SK-N-SH treated with all-trans-retinoic acid at 6 μM for 48 hours (cell line): ENCODE data around the gene STK32A.

ENCODE experiments used
- ARNTL ChIP-seq: fragments of 450-650 bp; formaldehyde crosslinking; IDR thresholded peaks from 2 replicates; pipeline ENCODE4 v1.5.0; 2020; ENCODE audit warnings: low read depth, mild to moderate bottlenecking, moderate library complexity, borderline replicate concordance
- ISL1 ChIP-seq: fragments of 250-450 bp; sonication (Bioruptor Pico); IDR thresholded peaks from 2 replicates; pipeline ENCODE4 v2.1.2; 2022; ENCODE audit warnings: mild to moderate bottlenecking, moderate library complexity
- PPARA ChIP-seq: fragments of 250-450 bp; sonication (Bioruptor Pico); IDR thresholded peaks from 2 replicates; pipeline ENCODE4 v1.5.0; 2020; ENCODE audit warnings: mild to moderate bottlenecking, borderline replicate concordance
- SNAI2 ChIP-seq: fragments of 250-450 bp; sonication (Bioruptor Pico); IDR thresholded peaks from 2 replicates; pipeline ENCODE4 v1.5.0; 2020; ENCODE audit warnings: mild to moderate bottlenecking, moderate library complexity
- ZC3H10 ChIP-seq: fragments of 250-450 bp; sonication (Bioruptor Pico); IDR thresholded peaks from 2 replicates; pipeline ENCODE4 v1.5.1; 2021; ENCODE audit warnings: mild to moderate bottlenecking, moderate library complexity
- ZFP3 ChIP-seq: fragments of 250-450 bp; sonication (Bioruptor Pico); IDR thresholded peaks from 2 replicates; pipeline ENCODE4 v1.5.0; 2020; ENCODE audit warnings: mild to moderate bottlenecking, moderate library complexity
- ZFP30 ChIP-seq: fragments of 450-650 bp; formaldehyde crosslinking; IDR thresholded peaks from 2 replicates; pipeline ENCODE4 v1.5.0; 2022; ENCODE audit warnings: mild to moderate bottlenecking, moderate library complexity
- ZNF565 ChIP-seq: fragments of 450-650 bp; formaldehyde crosslinking; conservative IDR thresholded peaks from 2 replicates; pipeline ENCODE4 v1.5.0; 2020; ENCODE audit warnings: low read depth, mild to moderate bottlenecking, moderate library complexity
- ZNF70 ChIP-seq: fragments of 450-650 bp; formaldehyde crosslinking; IDR thresholded peaks from 2 replicates; pipeline ENCODE4 v1.5.0; 2020; ENCODE audit warnings: mild to moderate bottlenecking, moderate library complexity
- ZNF8 ChIP-seq: fragments of 450-650 bp; formaldehyde crosslinking; IDR thresholded peaks from 2 replicates; pipeline ENCODE4 v1.5.0; 2020; ENCODE audit warnings: mild to moderate bottlenecking, moderate library complexity
- TF ChIP-seq, protein P1 (sequence below): fragments of 250-450 bp; sonication (Bioruptor Pico); IDR thresholded peaks from 2 replicates; pipeline ENCODE4 v1.8.0; 2020; ENCODE audit warnings: mild to moderate bottlenecking, moderate library complexity, borderline replicate concordance
- TF ChIP-seq, protein P2 (sequence below): fragments of 250-450 bp; sonication (Bioruptor Pico); IDR thresholded peaks from 2 replicates; pipeline ENCODE4 v1.5.1; 2021; ENCODE audit warnings: mild to moderate bottlenecking, moderate library complexity

DNA sequence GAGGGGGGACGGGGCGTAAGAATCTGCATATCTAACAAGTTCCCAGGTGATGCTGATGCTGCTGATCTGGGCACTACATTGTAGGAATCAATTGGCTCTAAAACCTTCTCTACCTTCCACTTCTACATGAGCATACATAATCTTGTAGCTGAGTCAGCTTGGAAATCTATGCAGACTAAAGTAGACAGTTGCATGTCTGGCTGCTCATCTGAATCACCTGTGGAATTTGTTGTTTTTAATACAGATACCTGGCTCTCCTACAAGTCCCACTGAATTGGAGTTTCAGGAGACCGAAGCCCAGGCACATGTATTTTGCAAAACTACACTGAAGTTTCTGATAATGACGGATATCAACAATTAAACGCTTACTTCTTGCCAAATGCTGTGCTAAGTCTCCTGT lies 113.6 kb downstream of the STK32A start:
- TF ChIP-seq ZFP3 (CRISPR knock-in tag) (no peak), ZC3H10 (no peak), ARNTL (CRISPR knock-in tag) (no peak), PPARA (no peak), ZNF565 (CRISPR knock-in tag) (no peak), SNAI2 (CRISPR knock-in tag) (no peak), ZFP30 (no peak), ISL1 (CRISPR knock-in tag) (no peak), ZNF8 (CRISPR knock-in tag) (no peak), ZNF70 (no peak)
- TF ChIP-seq, protein P1, sequence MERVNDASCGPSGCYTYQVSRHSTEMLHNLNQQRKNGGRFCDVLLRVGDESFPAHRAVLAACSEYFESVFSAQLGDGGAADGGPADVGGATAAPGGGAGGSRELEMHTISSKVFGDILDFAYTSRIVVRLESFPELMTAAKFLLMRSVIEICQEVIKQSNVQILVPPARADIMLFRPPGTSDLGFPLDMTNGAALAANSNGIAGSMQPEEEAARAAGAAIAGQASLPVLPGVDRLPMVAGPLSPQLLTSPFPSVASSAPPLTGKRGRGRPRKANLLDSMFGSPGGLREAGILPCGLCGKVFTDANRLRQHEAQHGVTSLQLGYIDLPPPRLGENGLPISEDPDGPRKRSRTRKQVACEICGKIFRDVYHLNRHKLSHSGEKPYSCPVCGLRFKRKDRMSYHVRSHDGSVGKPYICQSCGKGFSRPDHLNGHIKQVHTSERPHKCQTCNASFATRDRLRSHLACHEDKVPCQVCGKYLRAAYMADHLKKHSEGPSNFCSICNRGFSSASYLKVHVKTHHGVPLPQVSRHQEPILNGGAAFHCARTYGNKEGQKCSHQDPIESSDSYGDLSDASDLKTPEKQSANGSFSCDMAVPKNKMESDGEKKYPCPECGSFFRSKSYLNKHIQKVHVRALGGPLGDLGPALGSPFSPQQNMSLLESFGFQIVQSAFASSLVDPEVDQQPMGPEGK (CRISPR knock-in tag): no peak
- TF ChIP-seq, protein P2, sequence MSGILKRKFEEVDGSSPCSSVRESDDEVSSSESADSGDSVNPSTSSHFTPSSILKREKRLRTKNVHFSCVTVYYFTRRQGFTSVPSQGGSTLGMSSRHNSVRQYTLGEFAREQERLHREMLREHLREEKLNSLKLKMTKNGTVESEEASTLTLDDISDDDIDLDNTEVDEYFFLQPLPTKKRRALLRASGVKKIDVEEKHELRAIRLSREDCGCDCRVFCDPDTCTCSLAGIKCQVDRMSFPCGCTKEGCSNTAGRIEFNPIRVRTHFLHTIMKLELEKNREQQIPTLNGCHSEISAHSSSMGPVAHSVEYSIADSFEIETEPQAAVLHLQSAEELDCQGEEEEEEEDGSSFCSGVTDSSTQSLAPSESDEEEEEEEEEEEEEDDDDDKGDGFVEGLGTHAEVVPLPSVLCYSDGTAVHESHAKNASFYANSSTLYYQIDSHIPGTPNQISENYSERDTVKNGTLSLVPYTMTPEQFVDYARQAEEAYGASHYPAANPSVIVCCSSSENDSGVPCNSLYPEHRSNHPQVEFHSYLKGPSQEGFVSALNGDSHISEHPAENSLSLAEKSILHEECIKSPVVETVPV (CRISPR knock-in tag): no peak
